VCaP (cell line): ENCODE results near the gene HSF5.

Experiments used
- H3K27ac ChIP-seq: fragments of 450-650 bp; 2 replicates; pipeline ENCODE4 v1.5.1; 2017
- TF ChIP-seq, protein P1 (sequence below): fragments of 450-650 bp; conservative IDR thresholded peaks from 2 replicates; pipeline ENCODE4 v1.5.1; 2017; ENCODE audit warnings: mild to moderate bottlenecking, moderate library complexity

HSF5 gene

DNA sequence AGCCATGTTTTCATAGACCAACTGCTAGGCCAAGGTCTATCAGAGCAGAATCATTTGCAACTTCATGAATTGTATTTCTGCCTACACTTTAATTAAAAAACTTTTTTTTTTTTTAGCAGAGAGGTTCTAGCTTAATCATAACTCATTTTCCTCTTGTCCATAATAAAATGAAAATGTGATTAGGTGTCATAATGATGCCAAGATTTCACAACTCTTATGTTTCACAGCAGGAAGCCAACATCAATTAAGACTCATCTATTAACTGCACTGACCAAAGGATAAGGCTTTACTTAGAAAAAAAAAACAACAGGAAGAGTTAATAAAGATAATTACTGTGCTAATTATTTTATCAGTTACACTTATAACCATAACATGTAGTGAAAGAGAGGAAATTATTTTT, 52.0 kb downstream of the HSF5 start:
- TF ChIP-seq, protein P1, sequence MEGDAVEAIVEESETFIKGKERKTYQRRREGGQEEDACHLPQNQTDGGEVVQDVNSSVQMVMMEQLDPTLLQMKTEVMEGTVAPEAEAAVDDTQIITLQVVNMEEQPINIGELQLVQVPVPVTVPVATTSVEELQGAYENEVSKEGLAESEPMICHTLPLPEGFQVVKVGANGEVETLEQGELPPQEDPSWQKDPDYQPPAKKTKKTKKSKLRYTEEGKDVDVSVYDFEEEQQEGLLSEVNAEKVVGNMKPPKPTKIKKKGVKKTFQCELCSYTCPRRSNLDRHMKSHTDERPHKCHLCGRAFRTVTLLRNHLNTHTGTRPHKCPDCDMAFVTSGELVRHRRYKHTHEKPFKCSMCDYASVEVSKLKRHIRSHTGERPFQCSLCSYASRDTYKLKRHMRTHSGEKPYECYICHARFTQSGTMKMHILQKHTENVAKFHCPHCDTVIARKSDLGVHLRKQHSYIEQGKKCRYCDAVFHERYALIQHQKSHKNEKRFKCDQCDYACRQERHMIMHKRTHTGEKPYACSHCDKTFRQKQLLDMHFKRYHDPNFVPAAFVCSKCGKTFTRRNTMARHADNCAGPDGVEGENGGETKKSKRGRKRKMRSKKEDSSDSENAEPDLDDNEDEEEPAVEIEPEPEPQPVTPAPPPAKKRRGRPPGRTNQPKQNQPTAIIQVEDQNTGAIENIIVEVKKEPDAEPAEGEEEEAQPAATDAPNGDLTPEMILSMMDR: no peak
- no peak overlapping the region for H3K27ac ChIP-seq

- TF ChIP-seq, protein P1: no peak; the same call in 1 of the 2 replicates
- no peak overlapping the region for H3K27ac ChIP-seq
These were observed 55.2 kb downstream of the HSF5 start for GRCh38 chr17:58432806-58433573.

- TF ChIP-seq, protein P1: no peak
- H3K27ac ChIP-seq: no peak overlapping the region
These were observed 60.4 kb downstream of the HSF5 start for GRCh38 chr17:58427807-58428206.

- no peak overlapping the region for H3K27ac ChIP-seq
- TF ChIP-seq, protein P1: no peak
These were observed 66.5 kb downstream of the HSF5 start for GRCh38 chr17:58421711-58422110.

DNA sequence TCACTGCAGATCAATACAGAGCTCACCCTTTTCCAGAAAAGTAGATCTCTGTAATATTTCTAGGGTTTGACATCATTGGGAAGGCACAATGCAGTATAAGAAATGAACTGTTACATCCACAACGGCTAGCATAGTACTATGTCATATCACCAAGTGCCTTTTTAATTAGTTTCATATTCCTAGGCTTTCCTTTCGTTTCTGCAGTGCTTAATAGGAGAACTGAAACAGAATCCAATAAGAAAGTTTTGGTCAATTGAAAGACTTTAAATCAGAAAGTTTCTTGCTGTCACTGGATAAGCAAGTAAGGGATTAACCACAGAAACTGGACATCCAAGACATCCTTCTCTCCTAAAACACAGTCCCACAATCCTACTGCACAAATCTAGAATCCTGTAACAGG, 67.4 kb downstream of the HSF5 start:
- TF ChIP-seq, protein P1: no peak
- no peak overlapping the region for H3K27ac ChIP-seq

- peak within 1 kb of the TSS; percentile 92 for H3K27ac ChIP-seq
These were observed 70.7 kb downstream of the HSF5 start, which contains the start of gene RNF43 for GRCh38 chr17:58417300-58418092. TSS of gene RNF43 (minus strand) at chr17:58417534. CDS start at chr17:58415577, 1,957 bp downstream.

DNA sequence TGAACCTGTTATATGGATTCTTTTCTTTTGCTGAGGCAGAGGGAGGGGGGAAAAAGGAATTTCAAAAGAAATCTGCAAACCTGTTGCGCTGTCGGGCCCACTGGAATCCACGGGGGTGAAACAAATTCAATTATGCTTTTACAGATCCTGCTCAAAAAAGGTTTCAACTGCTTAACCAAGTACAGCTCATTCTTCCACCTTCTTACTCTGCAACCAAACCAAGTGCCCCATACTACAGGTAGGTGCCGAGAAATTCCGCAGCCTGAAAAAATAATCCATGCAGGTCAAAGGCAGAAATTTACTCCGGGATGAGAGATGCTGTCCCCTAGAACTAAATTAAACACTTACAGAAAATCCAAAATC, 71.3 kb downstream of the HSF5 start:
- peak overlapping the region; percentile 92 for H3K27ac ChIP-seq

More at GRCh38 chr17:58417300-58418092, 70.7 kb downstream of the HSF5 start, which contains the start of gene RNF43:
- TF ChIP-seq, protein P1: peak; percentile 88

More for the DNA sequence above, 71.3 kb downstream of the HSF5 start:
- TF ChIP-seq, protein P1: no peak
